Nephron progenitor cell (in vitro differentiated cells): ENCODE data around the gene MYO18A.
"Not testable (repeated sequence)": the region's sequence is repeated elsewhere in the genome, so short reads cannot be mapped to it uniquely, and the experiment has no call there.

ENCODE experiments used
- DNase-seq: peaks from one replicate; pipeline ENCODE4 v3.0.0; 2021
- H3K27ac Mint-ChIP-seq: 2 replicates; pipeline ENCODE4 v1.8.0; 2021; ENCODE audit warnings: mild to moderate bottlenecking, moderate library complexity, mixed read lengths
- H3K27me3 Mint-ChIP-seq: 2 replicates; pipeline ENCODE4 v1.8.0; 2021; ENCODE audit warnings: mild to moderate bottlenecking, low read depth, mixed read lengths; ENCODE audit not compliant: poor library complexity
- H3K36me3 Mint-ChIP-seq: 2 replicates; pipeline ENCODE4 v1.8.0; 2021; ENCODE audit warnings: low read depth, mixed read lengths
- H3K4me1 Mint-ChIP-seq: 2 replicates; pipeline ENCODE4 v1.8.0; 2021; ENCODE audit warnings: mixed read lengths
- H3K4me3 Mint-ChIP-seq: 2 replicates; pipeline ENCODE4 v1.8.0; 2021; ENCODE audit warnings: mild to moderate bottlenecking, moderate library complexity, mixed read lengths
- H3K9me3 Mint-ChIP-seq: 2 replicates; pipeline ENCODE4 v1.8.0; 2021; ENCODE audit warnings: mild to moderate bottlenecking, moderate library complexity, mixed read lengths
- CTCF ChIP-seq: fragments of 200-600 bp; sonication (generic); IDR thresholded peaks from 2 replicates; pipeline ENCODE4 v1.5.0; 2021; ENCODE audit warnings: antibody characterized with exemption

Gene MYO18A

DNA sequence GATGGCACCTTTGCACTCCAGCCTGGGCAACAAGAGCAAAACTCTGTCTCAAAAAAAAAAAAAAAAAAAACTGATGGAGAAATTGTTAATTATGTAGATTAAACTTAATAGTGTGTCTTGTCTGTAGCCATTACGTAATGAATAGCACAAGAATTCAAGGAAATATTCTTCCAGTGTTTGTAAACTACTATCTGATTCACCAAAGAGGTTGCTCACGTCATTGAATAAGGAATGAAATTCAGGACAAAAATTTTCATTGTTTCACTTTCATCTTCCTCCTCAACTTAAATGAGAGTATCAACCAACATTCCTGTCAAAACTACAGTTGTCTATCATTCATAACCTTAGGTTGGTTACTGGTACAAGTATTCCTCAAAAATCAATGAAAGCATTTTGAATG, 30.7 kb upstream of the MYO18A start:
- H3K4me1 Mint-ChIP-seq = no peaks in the 10 kb centered on the region
- H3K9me3 Mint-ChIP-seq = no peaks in the 10 kb centered on the region
- H3K27me3 Mint-ChIP-seq = no peaks in the 10 kb centered on the region
- no peak for DNase-seq
- H3K36me3 Mint-ChIP-seq = no peaks in the 10 kb centered on the region
- TF ChIP-seq CTCF = no peak
- H3K4me3 Mint-ChIP-seq = no peak overlapping the region
- no peak overlapping the region for H3K27ac Mint-ChIP-seq

- Mint-ChIP-seq H3K9me3 (no peaks in the 10 kb centered on the region), H3K27ac (no peak overlapping the region), H3K27me3 (peaks cover 10% of the 10 kb centered on the region), H3K4me3 (no peak overlapping the region), H3K36me3 (no peaks in the 10 kb centered on the region), H3K4me1 (no peaks in the 10 kb centered on the region)
- TF ChIP-seq CTCF = no peak
- DNase-seq = no peak
Measured at GRCh38 chr17:29209073-29209472, 28.9 kb upstream of the MYO18A start.

DNA sequence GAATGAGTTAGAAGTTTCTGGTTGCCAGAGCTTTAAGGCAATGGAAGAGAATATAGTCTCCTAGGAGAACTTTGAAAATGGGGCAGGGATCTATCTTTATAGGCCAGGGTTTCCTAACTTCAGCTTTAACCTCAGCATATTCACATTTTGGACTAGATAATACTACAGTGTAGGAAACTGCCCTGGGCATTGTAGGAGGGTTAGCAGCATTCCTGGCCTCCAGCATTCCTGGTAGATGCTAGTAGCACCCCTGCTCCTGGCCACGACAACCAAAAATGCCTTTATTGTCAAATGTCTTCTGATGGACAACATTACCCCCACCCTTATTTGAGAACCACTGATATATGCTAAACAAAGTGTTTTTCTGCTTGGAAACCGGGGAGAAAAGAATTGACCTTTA, 27.8 kb upstream of the MYO18A start:
- Mint-ChIP-seq H3K9me3 (no peaks in the 10 kb centered on the region), H3K36me3 (no peaks in the 10 kb centered on the region), H3K27ac (no peak overlapping the region), H3K4me3 (no peak overlapping the region), H3K27me3 (peaks cover 12% of the 10 kb centered on the region), H3K4me1 (no peaks in the 10 kb centered on the region)
- DNase-seq = no peak
- no peak for TF ChIP-seq CTCF

- Mint-ChIP-seq H3K9me3 (no peaks in the 10 kb centered on the region), H3K4me1 (no peaks in the 10 kb centered on the region), H3K36me3 (no peaks in the 10 kb centered on the region), H3K27me3 (peaks cover 20% of the 10 kb centered on the region), H3K4me3 (no peak overlapping the region), H3K27ac (no peak overlapping the region)
- TF ChIP-seq CTCF = no peak
- DNase-seq = no peak
Measured at GRCh38 chr17:29205047-29205446, 24.8 kb upstream of the MYO18A start.

GRCh38 chr17:29204068-29204804, 24.0 kb upstream of the MYO18A start:
- not testable (repeated sequence) for H3K4me1 Mint-ChIP-seq, H3K36me3 Mint-ChIP-seq, H3K27ac Mint-ChIP-seq, DNase-seq, H3K9me3 Mint-ChIP-seq, H3K4me3 Mint-ChIP-seq
- peaks cover 20% of the 10 kb centered on the region for H3K27me3 Mint-ChIP-seq

- no peaks in the 10 kb centered on the region for H3K36me3 Mint-ChIP-seq
- H3K4me3 Mint-ChIP-seq = no peak overlapping the region
- peaks cover 9% of the 10 kb centered on the region for H3K4me1 Mint-ChIP-seq
- no peak overlapping the region for H3K27ac Mint-ChIP-seq
- H3K9me3 Mint-ChIP-seq = no peaks in the 10 kb centered on the region
- no peak for DNase-seq
- no peak for TF ChIP-seq CTCF
- peaks cover 13% of the 10 kb centered on the region for H3K27me3 Mint-ChIP-seq
Measured at GRCh38 chr17:29197516-29198272, 17.5 kb upstream of the MYO18A start.
